Hepatocyte (in vitro differentiated cells): ENCODE measurements around the gene CLIP3.

Source experiments
- CTCF ChIP-seq: fragments of 200-600 bp; sonication (generic); IDR thresholded peaks from 2 replicates; pipeline ENCODE4 v1.5.1; 2016; ENCODE audit warnings: antibody characterized with exemption, mild to moderate bottlenecking; ENCODE audit not compliant: poor library complexity
- EZH2 ChIP-seq: fragments of 200-600 bp; sonication (generic); IDR thresholded peaks from 2 replicates; pipeline ENCODE4 v1.6.1; 2016; ENCODE audit warnings: antibody characterized with exemption, mild to moderate bottlenecking, borderline replicate concordance

DNA sequence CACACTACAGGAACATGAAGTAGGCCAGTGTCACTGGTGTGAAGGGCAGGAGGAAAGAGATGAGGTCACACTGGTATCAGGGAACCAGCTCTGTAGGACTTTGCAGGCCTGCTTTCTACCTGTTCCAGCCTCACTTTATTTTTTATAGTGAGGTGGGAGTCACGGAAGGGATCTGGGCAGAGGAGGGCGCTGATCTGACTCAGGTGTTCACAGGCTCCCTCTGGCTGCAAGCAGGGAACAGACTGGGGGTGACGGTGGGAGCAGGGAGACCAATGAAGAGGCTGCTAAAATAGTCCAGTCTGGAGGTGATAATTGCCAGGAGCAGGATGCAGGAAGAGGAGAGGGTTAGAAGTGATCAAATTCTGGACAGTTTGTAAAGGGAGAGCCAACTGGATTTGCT lies 18.6 kb upstream of the CLIP3 start:
- peak; percentile 41 for TF ChIP-seq CTCF
- no peak for TF ChIP-seq EZH2
